ENCODE measurements around the gene MESP1. TPM values are rescaled to one million over a fixed set of nuclear protein-coding genes. Genes with fewer than 3 reads are reported as not detected.

MESP1 gene
- polyA plus RNA-seq, 1 donor from 2014 or later: 4.8 TPM

DNA sequence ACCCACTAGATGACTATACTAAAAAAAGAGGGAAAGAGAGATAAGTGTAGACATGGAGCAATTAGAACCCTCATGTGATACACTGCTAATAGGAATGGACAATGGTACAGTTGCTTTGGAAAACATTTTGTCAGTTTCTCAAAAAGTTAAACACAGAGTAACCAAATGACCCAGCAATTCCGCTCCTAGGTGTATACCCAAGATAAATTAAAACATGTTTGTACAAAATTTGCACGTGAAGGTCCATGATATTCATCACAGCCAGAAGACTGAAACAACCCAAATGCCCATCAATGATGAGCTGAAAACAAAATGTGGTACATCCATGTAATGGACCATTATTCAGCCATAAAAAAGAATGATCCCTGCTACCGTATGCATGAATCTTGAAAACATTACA lies 36.9 kb upstream of the MESP1 start:
- Histone ChIP-seq H3K36me3 (ENCODE audit: insufficient read depth, low read length) (no peaks in the 10 kb centered on the region), H3K27ac (ENCODE audit: low read length) (no peak overlapping the region), H3K4me3 (ENCODE audit: low read length) (no peak overlapping the region), H2AFZ (ENCODE audit: low read depth, low read length) (no peak overlapping the region), H3K9ac (ENCODE audit: low read length) (no peak overlapping the region), H3K4me2 (ENCODE audit: low read length) (no peak overlapping the region), H3K79me2 (replicated peaks; ENCODE audit: insufficient read depth, low read length) (no peaks in the 10 kb centered on the region), H3F3A (ENCODE audit: insufficient read depth, low read length, poor library complexity, severe bottlenecking) (no peaks in the 10 kb centered on the region), H4K20me1 (ENCODE audit: insufficient read depth) (no peaks in the 10 kb centered on the region), H3K9me3 (ENCODE audit: low read length) (peaks cover 8% of the 10 kb centered on the region), H3K27me3 (ENCODE audit: insufficient read depth, low read depth, low read length) (no peaks in the 10 kb centered on the region), H3K9me2 (ENCODE audit: insufficient read depth, low read length) (no peaks in the 10 kb centered on the region)
- TF ChIP-seq RAD21 (conservative IDR thresholded peaks at IDR 0.05) (no peak), SMC3 (conservative IDR thresholded peaks at IDR 0.05; ENCODE audit: poor library complexity) (no peak), EZH2 (IDR thresholded peaks at IDR 0.05; ENCODE audit: borderline replicate concordance, insufficient read depth, low read length, poor library complexity, severe bottlenecking) (no peak), MXI1 (conservative IDR thresholded peaks at IDR 0.05; ENCODE audit: poor library complexity, severe bottlenecking) (no peak), TAF1 (IDR thresholded peaks at IDR 0.05; ENCODE audit: low read depth) (no peak), POLR2AphosphoS5 (IDR thresholded peaks at IDR 0.05) (no peak), EP300 (conservative IDR thresholded peaks at IDR 0.05; ENCODE audit: poor library complexity, severe bottlenecking) (no peak)
- TF ChIP-seq, protein P1, sequence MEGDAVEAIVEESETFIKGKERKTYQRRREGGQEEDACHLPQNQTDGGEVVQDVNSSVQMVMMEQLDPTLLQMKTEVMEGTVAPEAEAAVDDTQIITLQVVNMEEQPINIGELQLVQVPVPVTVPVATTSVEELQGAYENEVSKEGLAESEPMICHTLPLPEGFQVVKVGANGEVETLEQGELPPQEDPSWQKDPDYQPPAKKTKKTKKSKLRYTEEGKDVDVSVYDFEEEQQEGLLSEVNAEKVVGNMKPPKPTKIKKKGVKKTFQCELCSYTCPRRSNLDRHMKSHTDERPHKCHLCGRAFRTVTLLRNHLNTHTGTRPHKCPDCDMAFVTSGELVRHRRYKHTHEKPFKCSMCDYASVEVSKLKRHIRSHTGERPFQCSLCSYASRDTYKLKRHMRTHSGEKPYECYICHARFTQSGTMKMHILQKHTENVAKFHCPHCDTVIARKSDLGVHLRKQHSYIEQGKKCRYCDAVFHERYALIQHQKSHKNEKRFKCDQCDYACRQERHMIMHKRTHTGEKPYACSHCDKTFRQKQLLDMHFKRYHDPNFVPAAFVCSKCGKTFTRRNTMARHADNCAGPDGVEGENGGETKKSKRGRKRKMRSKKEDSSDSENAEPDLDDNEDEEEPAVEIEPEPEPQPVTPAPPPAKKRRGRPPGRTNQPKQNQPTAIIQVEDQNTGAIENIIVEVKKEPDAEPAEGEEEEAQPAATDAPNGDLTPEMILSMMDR (IDR thresholded peaks at IDR 0.05; ENCODE audit: poor library complexity, severe bottlenecking): no peak
- TF ChIP-seq, protein P2, sequence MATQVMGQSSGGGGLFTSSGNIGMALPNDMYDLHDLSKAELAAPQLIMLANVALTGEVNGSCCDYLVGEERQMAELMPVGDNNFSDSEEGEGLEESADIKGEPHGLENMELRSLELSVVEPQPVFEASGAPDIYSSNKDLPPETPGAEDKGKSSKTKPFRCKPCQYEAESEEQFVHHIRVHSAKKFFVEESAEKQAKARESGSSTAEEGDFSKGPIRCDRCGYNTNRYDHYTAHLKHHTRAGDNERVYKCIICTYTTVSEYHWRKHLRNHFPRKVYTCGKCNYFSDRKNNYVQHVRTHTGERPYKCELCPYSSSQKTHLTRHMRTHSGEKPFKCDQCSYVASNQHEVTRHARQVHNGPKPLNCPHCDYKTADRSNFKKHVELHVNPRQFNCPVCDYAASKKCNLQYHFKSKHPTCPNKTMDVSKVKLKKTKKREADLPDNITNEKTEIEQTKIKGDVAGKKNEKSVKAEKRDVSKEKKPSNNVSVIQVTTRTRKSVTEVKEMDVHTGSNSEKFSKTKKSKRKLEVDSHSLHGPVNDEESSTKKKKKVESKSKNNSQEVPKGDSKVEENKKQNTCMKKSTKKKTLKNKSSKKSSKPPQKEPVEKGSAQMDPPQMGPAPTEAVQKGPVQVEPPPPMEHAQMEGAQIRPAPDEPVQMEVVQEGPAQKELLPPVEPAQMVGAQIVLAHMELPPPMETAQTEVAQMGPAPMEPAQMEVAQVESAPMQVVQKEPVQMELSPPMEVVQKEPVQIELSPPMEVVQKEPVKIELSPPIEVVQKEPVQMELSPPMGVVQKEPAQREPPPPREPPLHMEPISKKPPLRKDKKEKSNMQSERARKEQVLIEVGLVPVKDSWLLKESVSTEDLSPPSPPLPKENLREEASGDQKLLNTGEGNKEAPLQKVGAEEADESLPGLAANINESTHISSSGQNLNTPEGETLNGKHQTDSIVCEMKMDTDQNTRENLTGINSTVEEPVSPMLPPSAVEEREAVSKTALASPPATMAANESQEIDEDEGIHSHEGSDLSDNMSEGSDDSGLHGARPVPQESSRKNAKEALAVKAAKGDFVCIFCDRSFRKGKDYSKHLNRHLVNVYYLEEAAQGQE (IDR thresholded peaks at IDR 0.05; ENCODE audit: borderline replicate concordance): no peak

DNA sequence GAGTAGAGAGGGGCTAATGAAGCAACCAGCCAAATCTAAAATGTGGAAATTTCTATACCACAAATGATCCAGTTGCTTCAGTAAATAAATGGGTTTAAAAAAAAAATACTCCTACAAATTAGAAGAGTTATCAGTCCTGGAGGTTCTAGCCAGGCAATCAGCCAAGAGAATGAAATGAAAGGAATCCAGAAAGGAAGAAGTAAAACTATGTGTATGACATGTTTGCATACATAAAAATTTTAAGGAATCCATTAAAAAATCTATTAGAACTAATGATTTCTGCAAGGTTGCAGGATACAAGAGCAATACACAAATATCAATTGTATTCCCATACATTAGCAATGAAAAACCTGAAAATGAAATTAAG lies 34.7 kb upstream of the MESP1 start:
- Histone ChIP-seq H3K27ac (ENCODE audit: low read length) (no peak overlapping the region), H3K4me3 (ENCODE audit: low read length) (no peak overlapping the region), H3K4me2 (ENCODE audit: low read length) (no peak overlapping the region), H2AFZ (ENCODE audit: low read depth, low read length) (no peak overlapping the region), H4K20me1 (ENCODE audit: insufficient read depth) (no peaks in the 10 kb centered on the region), H3K9me2 (ENCODE audit: insufficient read depth, low read length) (no peaks in the 10 kb centered on the region), H3K36me3 (ENCODE audit: insufficient read depth, low read length) (no peaks in the 10 kb centered on the region), H3K79me2 (replicated peaks; ENCODE audit: insufficient read depth, low read length) (no peaks in the 10 kb centered on the region), H3F3A (ENCODE audit: insufficient read depth, low read length, poor library complexity, severe bottlenecking) (no peaks in the 10 kb centered on the region), H3K9ac (ENCODE audit: low read length) (no peak overlapping the region), H3K27me3 (ENCODE audit: insufficient read depth, low read depth, low read length) (no peaks in the 10 kb centered on the region), H3K9me3 (ENCODE audit: low read length) (peaks cover 8% of the 10 kb centered on the region)
- no peak for TF ChIP-seq TAF1 (IDR thresholded peaks at IDR 0.05; ENCODE audit: low read depth)
- TF ChIP-seq POLR2AphosphoS5 (IDR thresholded peaks at IDR 0.05): no peak
- no peak for TF ChIP-seq MXI1 (conservative IDR thresholded peaks at IDR 0.05; ENCODE audit: poor library complexity, severe bottlenecking)
- TF ChIP-seq SMC3 (conservative IDR thresholded peaks at IDR 0.05; ENCODE audit: poor library complexity): no peak
- no peak for TF ChIP-seq EP300 (conservative IDR thresholded peaks at IDR 0.05; ENCODE audit: poor library complexity, severe bottlenecking)
- no peak for TF ChIP-seq EZH2 (IDR thresholded peaks at IDR 0.05; ENCODE audit: borderline replicate concordance, insufficient read depth, low read length, poor library complexity, severe bottlenecking)
- TF ChIP-seq RAD21 (conservative IDR thresholded peaks at IDR 0.05): no peak
- TF ChIP-seq, protein P1 (IDR thresholded peaks at IDR 0.05; ENCODE audit: poor library complexity, severe bottlenecking): no peak
- TF ChIP-seq, protein P2 (IDR thresholded peaks at IDR 0.05; ENCODE audit: borderline replicate concordance): no peak

All from neural cell (in vitro differentiated cells).